D721Med (cell line): ENCODE data around the gene POLR2H.

Experiments
- DNase-seq: peaks from one replicate; pipeline ENCODE4 v3.0.0; 2011; ENCODE audit warnings: low spot score; ENCODE audit not compliant: insufficient read length
- FAIRE-seq: peaks from 2 replicates; lab custom pipeline; 2011; peaks lifted over from hg19 to GRCh38; lab: Jason Lieb, UNC
- CTCF ChIP-seq: IDR thresholded peaks from 2 replicates; pipeline ENCODE4 v1.5.1; 2012; ENCODE audit warnings: mild to moderate bottlenecking, control low read depth; ENCODE audit not compliant: insufficient read depth; ENCODE audit errors: missing control alignments

The POLR2H gene

DNA sequence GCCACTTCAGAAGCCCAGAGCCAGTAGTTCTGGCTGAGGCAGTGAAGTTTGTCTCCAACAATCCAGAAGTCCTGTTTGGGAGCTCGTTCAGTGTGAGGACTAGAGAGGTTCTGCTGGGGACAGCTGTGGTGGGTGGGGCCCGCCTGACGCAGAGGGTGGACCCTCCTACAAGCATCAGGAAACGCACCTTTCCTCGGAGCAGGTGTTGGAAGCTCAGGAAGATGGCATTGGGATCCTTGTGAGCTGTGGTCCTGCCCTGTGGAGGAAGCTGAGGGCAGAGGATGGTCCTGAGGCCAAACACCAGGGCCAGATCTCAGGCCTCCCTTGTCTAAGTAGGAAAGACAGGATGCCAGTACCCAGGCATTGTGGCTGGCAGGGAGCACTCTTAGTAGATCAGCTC, 11.4 kb downstream of the POLR2H start:
- no peak for TF ChIP-seq CTCF
- FAIRE-seq = no peak
- DNase-seq = no peak

DNA sequence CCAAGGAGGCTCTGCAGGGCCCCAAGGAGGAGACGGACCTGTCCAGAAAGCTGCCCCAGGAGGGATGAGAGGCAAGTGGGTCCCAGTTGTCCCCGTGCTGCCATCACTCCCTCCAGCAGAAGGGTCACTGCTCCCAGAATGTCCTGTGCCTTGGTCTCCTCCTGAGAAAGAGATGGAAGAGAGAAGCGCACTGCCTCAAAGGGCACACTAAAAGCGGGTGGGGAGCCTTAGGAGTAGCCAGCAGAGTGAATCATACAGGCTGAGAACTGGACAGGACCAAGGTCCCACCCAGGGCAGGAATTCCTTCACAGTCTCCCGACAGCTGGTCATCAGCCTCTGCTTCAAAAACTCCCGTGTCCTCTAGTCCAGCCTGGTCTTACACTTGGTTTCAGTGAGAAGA, 11.9 kb downstream of the POLR2H start:
- no peak for DNase-seq
- no peak for FAIRE-seq
- TF ChIP-seq CTCF = no peak

- no peak for DNase-seq
- FAIRE-seq = no peak
- no peak for TF ChIP-seq CTCF
These were observed 14.4 kb downstream of the POLR2H start for GRCh38 chr3:184375747-184376461.

DNA sequence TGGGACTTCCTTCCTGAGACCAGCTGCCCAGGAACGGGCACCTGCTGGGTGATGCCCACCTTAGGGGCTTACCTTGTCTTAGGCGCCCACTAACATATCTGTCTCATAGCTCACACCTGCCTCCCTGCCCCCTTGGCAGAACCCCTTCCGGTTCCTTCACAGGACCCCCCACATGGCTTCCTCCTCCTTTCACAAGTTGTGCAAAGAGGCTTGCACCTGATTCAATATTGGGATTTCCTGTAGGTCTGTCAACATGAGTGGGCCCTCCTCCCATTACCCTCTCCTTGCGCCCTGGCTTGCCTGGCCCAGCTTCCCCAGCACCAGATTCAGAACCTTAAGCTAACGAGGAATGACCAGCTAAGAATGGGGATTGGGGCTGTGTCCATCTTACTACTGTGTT, 15.9 kb downstream of the POLR2H start:
- FAIRE-seq (no peak), DNase-seq (no peak)
- TF ChIP-seq CTCF = no peak

DNA sequence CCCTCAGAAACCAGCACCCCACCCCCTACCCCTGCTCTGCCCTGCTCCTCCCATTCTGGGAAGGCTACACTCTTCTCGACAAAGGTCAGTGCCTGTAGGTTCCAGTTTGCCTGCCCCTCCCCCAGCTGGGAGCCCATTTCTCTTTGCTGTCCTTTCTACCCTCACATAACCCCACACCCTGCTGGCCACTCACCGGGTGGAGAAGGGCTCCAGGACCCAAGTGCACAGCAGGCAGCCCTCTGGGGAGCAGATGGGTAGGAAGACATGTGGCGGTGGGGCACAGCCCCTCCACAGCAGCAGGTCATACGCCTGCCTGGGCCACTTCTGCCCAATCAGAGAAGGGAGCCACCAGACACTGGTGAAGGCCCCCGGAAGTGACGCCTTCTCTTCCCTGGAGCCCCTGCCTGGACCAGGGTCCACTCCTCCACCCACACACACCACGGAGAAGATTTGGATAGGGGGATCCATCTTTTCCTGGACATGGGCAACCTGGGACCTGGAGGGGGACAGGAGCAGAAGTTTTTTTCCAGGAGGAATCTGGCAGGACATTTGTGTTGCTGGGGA, 16.5 kb downstream of the POLR2H start, which contains the start of gene THPO:
TSS of gene THPO (minus strand) at position 326 of the 564 bp plus-strand sequence. CDS start 1,948 bp downstream, outside the sequence.
- FAIRE-seq (no peak), DNase-seq (no peak)

DNA sequence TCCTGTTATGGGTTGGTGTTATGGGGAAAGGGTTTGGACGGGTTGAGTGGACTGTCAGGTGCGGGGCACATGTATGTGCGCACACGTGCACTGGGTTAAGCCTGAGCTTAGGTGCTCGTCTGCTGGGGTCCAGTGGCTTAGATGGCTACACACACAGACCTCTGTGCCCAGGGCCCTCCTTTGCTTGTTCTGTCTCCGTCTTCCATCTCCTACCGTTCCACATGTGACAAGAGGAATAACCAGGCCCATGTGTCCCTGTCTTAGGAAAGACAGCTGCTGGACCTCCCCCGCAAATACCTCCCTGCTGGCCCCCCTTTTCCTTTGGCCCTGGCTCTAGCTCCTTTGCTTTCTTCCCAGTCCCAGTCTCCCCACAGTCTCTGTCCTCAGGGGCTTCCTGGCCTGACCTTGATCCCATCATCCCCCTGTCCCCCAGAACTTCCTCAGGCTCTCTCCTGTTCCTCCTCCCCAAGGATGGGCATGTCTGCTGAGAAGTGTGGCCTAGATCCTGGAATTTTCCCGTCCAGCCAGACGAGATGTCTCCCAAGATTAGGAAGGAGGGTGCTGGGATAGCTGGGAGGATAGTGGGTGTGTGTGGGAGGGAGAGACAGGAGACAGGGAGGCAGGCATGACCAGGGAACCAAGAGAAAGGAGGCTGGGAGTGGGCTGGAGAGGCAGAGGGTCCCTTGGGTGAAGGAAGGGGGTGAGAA, 17.3 kb downstream of the POLR2H start:
- DNase-seq = no peak
- no peak for FAIRE-seq
- TF ChIP-seq CTCF = no peak

More for the DNA sequence above, 16.5 kb downstream of the POLR2H start, which contains the start of gene THPO:
- no peak for TF ChIP-seq CTCF
